Activated naive CD4-positive, alpha-beta T cell treated with Interleukin-2 at 50 U/mL for 16 hours (primary cell): ENCODE results near the gene RASGRF1.

Source experiments
- DNase-seq: peaks from one replicate; pipeline ENCODE4 v3.0.0-alpha.2; 2020

Gene RASGRF1

GRCh38 chr15:78981532-78982313, 108.9 kb downstream of the RASGRF1 start:
- DNase-seq, result no peak

GRCh38 chr15:78979456-78980320, 110.9 kb downstream of the RASGRF1 start:
- peak; percentile 17 for DNase-seq

- no peak for DNase-seq
Measured at GRCh38 chr15:78978601-78979179, 111.9 kb downstream of the RASGRF1 start.

GRCh38 chr15:78977591-78978347, 112.8 kb downstream of the RASGRF1 start:
- DNase-seq, result no peak

- no peak for DNase-seq
Measured at GRCh38 chr15:78977091-78977571, 113.4 kb downstream of the RASGRF1 start.

- no peak for DNase-seq
Measured at GRCh38 chr15:78976691-78977090, 113.9 kb downstream of the RASGRF1 start.

- DNase-seq, result no peak
Measured at GRCh38 chr15:78974272-78974918, 116.2 kb downstream of the RASGRF1 start.

GRCh38 chr15:78969687-78970349, 120.8 kb downstream of the RASGRF1 start:
- DNase-seq, result no peak

- DNase-seq, result no peak
Measured at GRCh38 chr15:78968539-78969271, 121.9 kb downstream of the RASGRF1 start.

GRCh38 chr15:78968114-78968513, 122.5 kb downstream of the RASGRF1 start:
- DNase-seq, result no peak

- no peak for DNase-seq
Measured at GRCh38 chr15:78960308-78960707, 130.3 kb downstream of the RASGRF1 start.

GRCh38 chr15:78959360-78959759, 131.2 kb downstream of the RASGRF1 start:
- no peak for DNase-seq

GRCh38 chr15:78957416-78958093, 133.0 kb downstream of the RASGRF1 start:
- no peak for DNase-seq

GRCh38 chr15:78956937-78957336, 133.6 kb downstream of the RASGRF1 start:
- no peak for DNase-seq

- DNase-seq, result no peak
Measured at GRCh38 chr15:78955355-78955754, 135.2 kb downstream of the RASGRF1 start.

- DNase-seq, result no peak
Measured at GRCh38 chr15:78951841-78952238, 138.7 kb downstream of the RASGRF1 start.

GRCh38 chr15:78950902-78951840, 139.4 kb downstream of the RASGRF1 start:
- no peak for DNase-seq

GRCh38 chr15:78950343-78950742, 140.2 kb downstream of the RASGRF1 start:
- DNase-seq, result no peak

GRCh38 chr15:78949461-78949860, 141.1 kb downstream of the RASGRF1 start:
- no peak for DNase-seq
